Iris pigment epithelial cell (primary cell): ENCODE data around the gene TAF1B.

ENCODE experiments used
- DNase-seq: peaks from one replicate; pipeline ENCODE4 v3.0.0-alpha.2; 2011; ENCODE audit warnings: low read depth

TAF1B gene

DNA sequence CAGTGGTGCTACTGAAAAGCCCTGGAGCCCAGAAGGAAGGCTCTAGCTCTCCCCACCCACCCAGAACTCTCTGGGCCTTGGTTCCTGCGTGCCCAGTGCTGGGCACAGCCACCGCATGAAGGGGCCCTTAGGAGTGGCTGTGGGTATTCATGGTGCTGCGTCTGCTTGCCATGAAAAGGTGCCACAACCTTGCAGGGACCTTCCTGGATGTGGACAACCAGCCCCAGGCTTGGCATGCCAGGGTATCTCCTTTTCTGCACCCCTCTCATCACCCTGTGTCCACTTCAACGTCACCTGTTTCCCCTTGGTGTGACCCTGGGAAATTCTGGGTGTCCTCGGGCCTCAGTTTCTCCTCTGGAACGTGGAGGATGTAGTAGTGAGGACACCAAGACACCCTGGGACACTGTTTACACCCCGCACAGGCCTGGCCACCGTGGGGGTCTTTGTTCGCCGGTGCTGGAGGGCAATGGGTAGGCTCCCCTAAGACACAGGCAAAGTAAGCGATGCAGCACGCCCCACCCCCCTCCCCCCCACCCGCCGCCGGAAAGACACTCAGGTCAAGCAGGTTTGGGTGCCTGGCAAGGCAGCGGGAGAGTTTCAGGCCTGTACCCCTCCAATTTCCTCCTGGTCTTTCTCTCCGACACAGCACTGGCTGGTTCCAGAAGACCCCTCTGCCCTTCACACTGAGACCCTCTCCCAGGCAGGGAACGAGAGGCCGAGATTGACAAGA lies 34.8 kb upstream of the TAF1B start:
- DNase-seq = no peak

DNA sequence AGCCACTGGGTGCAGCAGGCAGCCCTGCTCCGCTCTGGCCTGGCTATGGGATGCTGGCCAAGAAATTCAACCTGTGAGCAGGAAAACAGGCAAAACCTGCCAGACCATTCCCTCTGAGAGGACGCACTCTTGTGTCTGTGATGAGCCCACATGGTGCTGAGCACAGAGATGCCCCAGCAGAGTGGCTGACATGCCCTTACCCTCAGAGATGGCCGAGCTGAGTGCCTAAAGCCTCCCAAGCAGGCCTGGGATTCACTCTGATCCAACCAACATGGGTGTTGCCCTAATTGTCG lies 34.3 kb upstream of the TAF1B start:
- no peak for DNase-seq

GRCh38 chr2:9809448-9810088 lies 33.7 kb upstream of the TAF1B start:
- DNase-seq = no peak

- no peak for DNase-seq
Observed at GRCh38 chr2:9811216-9811615, 32.1 kb upstream of the TAF1B start.

DNA sequence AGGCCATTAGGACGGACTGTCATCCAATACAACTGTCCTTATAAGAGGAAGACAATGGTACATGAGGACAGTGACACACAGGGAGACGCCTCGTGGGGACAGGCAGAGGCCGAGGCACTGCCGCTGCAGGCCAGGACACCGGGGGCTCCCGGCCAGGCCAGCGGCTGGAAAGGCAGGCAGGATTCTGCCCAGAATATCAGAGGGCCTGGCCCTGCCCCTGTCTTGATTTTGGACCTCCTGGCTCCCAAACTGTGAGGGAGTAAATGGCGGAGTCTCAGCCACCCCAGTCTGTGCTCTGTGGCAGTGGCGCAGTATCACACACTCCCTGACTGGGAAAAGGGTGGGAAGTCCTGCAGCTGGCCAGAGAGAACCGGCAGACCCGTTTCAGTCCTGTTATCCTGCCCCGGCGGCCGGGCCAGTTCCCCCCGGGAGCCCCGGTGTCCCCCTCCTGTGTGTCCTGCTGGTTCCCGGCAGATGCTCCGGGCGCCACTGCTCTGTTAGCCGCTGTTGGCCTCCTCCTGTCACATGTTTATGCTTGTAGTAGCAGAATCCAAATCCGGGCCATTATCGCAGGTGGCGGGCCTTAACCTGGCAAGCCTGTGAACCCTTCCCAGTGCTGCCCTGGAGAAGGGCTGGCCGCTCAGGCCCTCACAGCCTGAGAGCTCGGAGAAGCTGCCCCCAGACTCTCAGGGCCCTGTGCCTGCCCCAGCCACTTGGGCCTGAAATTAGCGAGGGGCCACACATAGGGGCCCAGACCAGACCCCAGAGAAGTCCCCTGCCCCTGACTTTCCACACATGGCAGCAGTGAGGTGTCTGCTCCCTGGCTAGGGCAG lies 31.4 kb upstream of the TAF1B start:
- DNase-seq = no peak

DNA sequence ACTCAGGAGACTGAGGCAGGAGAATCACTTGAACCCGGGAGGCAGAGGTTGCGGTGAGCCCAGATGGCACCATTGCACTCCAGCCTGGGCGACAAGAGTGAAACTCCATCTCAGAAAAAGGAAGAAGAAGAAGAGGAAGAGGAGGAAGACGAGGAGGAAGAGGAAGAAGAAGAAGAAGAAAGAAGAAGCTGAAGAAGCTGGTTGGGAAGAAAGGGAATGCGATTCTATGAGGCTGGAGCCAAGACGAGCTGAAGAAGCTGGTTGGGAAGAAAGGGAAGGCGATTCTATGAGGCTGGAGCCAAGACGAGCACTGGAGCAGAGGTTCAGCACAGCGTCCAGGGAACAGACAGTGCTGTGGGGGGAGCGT lies 30.3 kb upstream of the TAF1B start:
- no peak for DNase-seq

DNA sequence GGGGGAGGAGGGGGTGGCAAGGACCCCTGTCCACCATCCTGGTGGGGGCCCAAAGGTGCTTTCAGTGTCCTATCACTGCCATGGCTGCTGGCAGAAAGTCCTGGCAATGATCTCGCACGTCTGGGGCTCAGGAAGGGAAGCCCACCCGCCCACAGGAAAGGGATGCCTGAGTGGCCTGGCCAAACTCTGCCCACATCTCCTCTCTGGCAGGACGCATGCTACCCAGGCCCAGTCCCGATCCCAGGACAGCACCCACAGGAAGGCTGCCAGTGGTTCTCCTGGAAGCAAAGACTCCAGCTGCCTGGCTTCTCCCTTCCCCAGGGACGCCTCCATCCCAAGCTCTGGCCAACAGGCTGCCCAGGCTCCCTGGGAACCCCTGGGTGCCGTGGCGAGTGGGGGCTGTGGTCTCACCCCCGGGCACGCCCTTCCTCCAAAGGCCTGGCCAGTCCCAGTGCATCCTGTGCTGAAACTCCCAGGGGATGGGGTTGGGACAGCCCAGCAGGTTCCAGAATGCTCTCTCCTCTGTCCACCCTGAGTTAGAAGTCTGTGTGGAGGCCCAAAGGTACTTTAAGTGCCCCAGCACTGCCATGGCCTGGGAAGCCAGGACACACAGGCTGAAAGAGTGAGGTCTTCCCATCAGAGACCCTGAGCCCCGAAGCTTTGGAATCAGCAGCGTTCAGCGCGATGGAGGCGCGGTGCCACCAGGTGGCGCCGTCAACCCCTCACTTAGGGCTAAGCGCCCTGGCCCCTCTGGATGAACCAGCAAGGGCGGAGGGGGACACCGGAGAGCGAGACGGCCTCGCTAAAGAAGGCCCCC lies 29.8 kb upstream of the TAF1B start:
- DNase-seq = peak; percentile 40

GRCh38 chr2:9814129-9814868 lies 29.0 kb upstream of the TAF1B start:
- no peak for DNase-seq

DNA sequence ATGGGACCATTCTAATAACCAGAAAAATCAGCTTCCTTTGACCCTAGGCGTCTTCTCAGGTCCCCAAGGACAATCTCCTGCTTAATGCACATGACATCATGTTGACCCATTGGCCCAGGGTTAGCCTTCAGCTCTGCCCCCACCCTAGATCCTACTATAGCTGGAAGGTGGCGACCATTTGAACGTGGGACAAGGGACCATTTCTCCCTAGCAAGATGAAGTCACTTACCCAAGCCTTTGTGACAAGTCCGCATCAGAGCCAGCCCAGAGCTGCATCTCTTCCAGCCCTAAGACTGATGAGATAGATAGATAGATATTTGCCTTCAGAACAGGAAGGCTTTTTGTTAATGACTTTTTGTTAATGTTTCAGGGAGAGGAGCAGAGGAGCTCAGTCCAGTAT lies 28.2 kb upstream of the TAF1B start:
- no peak for DNase-seq

- DNase-seq = no peak
Observed at GRCh38 chr2:9815844-9816279, 27.4 kb upstream of the TAF1B start.

- no peak for DNase-seq
Observed at GRCh38 chr2:9818097-9818496, 25.2 kb upstream of the TAF1B start.

GRCh38 chr2:9819551-9819950 lies 23.7 kb upstream of the TAF1B start:
- no peak for DNase-seq

- DNase-seq = peak; percentile 47
Observed at GRCh38 chr2:9820020-9820973, 23.0 kb upstream of the TAF1B start.

DNA sequence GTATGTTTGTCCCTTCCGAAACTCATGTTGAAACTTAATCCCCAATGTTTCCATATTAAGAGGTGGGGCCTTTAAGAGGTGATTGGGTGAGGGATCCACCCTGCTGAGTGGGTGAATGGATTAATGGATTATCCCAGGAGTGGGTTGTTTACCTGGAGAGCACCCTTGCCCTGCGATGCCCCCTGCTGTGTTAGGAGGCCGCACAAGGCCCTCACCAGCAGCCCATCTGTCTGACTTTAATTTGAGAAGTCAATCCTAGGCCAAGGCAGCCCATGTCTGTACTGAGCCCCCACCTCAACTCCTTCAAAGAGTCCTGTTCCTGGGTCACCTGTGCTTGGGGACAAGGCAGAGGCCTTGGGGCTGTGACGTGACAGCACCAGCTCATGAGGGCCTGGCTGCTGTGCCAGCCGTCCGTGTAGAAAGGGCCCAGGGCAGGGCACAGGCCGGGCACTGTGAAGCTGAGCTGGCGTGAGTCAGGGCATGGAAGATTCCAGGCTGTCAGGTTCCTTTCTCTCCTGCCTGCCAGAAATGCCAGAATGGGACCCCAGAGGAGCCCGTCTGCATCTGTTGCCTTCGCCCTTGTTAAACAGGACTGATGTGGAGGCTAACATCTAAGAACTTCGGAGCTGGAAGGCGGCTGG lies 21.3 kb upstream of the TAF1B start:
- no peak for DNase-seq

- no peak for DNase-seq
Observed at GRCh38 chr2:9824441-9824840, 18.8 kb upstream of the TAF1B start.

GRCh38 chr2:9824956-9825720 lies 18.1 kb upstream of the TAF1B start:
- peak; percentile 76 for DNase-seq

DNA sequence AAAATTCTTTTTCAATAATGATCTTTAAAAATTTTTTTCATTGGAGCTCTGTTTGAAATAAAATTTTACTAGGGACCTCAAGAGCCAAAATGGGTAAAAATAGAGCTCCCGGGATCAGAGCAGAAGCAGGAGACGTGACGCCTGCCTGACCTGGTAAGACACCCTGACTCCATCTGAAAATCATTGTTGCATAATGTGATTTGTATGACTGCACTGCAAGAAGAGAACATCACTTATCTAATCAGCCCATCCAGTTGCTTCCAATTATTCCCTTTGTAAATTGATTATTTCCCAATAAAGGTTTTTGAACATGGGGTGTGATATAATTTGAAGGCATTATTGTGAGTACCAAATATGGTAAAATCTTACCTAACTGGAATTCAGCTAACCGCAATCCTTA lies 17.1 kb upstream of the TAF1B start:
- no peak for DNase-seq

DNA sequence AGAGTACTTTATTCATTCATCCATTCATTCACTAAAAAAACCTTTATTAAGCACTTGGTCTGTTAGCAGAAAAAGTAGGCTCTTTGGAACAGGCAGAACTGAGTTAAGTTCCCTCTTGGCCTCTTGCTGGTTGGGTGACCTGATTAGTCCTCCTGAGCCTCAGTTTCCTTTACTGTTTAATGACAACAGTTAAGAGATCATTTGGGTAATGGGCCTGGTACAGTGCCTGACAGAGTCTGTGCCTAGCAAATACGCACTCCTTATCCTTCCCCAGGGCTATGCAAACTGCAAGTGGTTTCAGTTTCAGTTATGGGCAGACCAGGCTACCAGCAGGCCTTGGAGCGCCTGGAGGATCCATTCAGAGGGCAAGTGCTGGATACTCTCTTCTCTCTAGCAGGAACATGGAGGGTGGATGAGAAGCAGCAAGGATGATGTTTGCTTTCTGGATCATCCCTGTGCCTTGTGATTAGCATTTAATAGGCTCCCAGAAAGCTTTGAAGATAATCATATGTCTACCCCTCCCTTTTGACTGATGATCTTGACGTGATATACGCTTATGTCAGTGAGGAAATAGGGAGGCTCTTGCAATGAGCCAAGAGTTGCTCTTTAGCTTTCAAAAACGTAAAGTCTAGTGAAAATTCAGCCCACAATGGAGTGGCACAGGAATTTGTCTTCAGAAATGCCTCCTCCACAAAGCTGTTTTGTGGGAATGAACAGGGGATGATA lies 12.4 kb upstream of the TAF1B start:
- no peak for DNase-seq

- no peak for DNase-seq
Observed at GRCh38 chr2:9831670-9832069, 11.6 kb upstream of the TAF1B start.
